Caco-2 (cell line): ENCODE results near the gene DHFR2. TPM values are rescaled to one million over a fixed set of nuclear protein-coding genes. Genes with fewer than 3 reads are reported as not detected.

Source experiments
- BruUV-seq: library from RNA; stranded (reverse); fragments of 400-500 nt; replicated peaks from 2 replicates; lab custom pipeline; 2021; lab: Mats Ljungman, UMichigan
- CTCF ChIA-PET: fragments of 300-600 bp; sonication (Branson Sonifier 250); formaldehyde crosslinking; loops from one replicate; lab custom pipeline; 2022; ENCODE audit warnings: antibody characterized with exemption; lab: Charles Lee
- POLR2A ChIA-PET: fragments of 300-600 bp; sonication (Branson Sonifier 250); formaldehyde crosslinking; loops from one replicate; lab custom pipeline; 2022; ENCODE audit warnings: antibody characterized with exemption; lab: Charles Lee
- DNase-seq, 2 experiments: peaks; one replicate each; pipeline versions ENCODE4 v3.0.0 to v3.0.0-alpha.2; 2020 to 2022
- H3K27me3 ChIP-seq: replicated peaks from 2 replicates; pipeline ENCODE4 v1.6.0; 2011; ENCODE audit warnings: low read length; ENCODE audit not compliant: control insufficient read depth, insufficient read depth
- H3K36me3 ChIP-seq: 2 replicates; pipeline ENCODE4 v1.5.1; 2011; ENCODE audit warnings: low read length; ENCODE audit not compliant: control insufficient read depth, insufficient read depth
- H3K4me1 ChIP-seq: fragments of 250-450 bp; sonication (Bioruptor Pico); 2 replicates; pipeline ENCODE4 v1.5.1; 2020; ENCODE audit warnings: mild to moderate bottlenecking
- H3K4me3 ChIP-seq: 2 replicates; pipeline ENCODE4 v1.5.1; 2011; ENCODE audit warnings: low read depth, mild to moderate bottlenecking, control low read depth, low read length
- H3K9me3 ChIP-seq: fragments of 250-450 bp; sonication (Bioruptor Pico); 2 replicates; pipeline ENCODE4 v1.5.1; 2020; ENCODE audit warnings: mild to moderate bottlenecking, moderate library complexity
- H3K27ac Mint-ChIP-seq: one replicate; pipeline ENCODE4 v1.8.0; 2022; ENCODE audit warnings: mixed read lengths; ENCODE audit not compliant: unreplicated experiment
- H3K27me3 Mint-ChIP-seq: one replicate; pipeline ENCODE4 v1.8.0; 2022; ENCODE audit warnings: mixed read lengths; ENCODE audit not compliant: insufficient read depth, unreplicated experiment
- H3K36me3 Mint-ChIP-seq: one replicate; pipeline ENCODE4 v1.8.0; 2022; ENCODE audit warnings: mild to moderate bottlenecking, mixed read lengths; ENCODE audit not compliant: insufficient read depth, unreplicated experiment
- H3K4me1 Mint-ChIP-seq: one replicate; pipeline ENCODE4 v1.8.0; 2022; ENCODE audit warnings: low read depth, mixed read lengths; ENCODE audit not compliant: unreplicated experiment
- H3K4me3 Mint-ChIP-seq: one replicate; pipeline ENCODE4 v1.8.0; 2022; ENCODE audit warnings: mild to moderate bottlenecking, moderate library complexity, mixed read lengths; ENCODE audit not compliant: unreplicated experiment
- H3K9me3 Mint-ChIP-seq: one replicate; pipeline ENCODE4 v1.8.0; 2022; ENCODE audit warnings: mixed read lengths; ENCODE audit not compliant: unreplicated experiment
- intact Hi-C: fragments of 100-400 bp; cut with micrococcal nuclease; formaldehyde crosslinking; loops from one replicate; pipeline ENCODE4 v1.10.0; 2022; ENCODE audit not compliant: unreplicated experiment
- total RNA-seq: library from RNA; stranded (reverse); gene quantifications from 2 replicates; pipeline ENCODE4 v1.2.3, GENCODE V29; 2022
- TF ChIP-seq, protein P1 (sequence below), 2 experiments: fragments of 200-600 bp in 1 of 2; IDR thresholded peaks; 1 replicate in 1 of 2; 2 replicates in 1 of 2; pipeline versions ENCODE4 v1.5.1 to v1.8.0; 2011 to 2022; ENCODE audit warnings: antibody characterized with exemption in 1 of 2, control low read depth in 1 of 2, inconsistent platforms in 1 of 2, low read depth in 1 of 2, low read length in 1 of 2, mild to moderate bottlenecking in 1 of 2, moderate library complexity in 1 of 2; ENCODE audit not compliant: insufficient read depth in 1 of 2, severe bottlenecking in 1 of 2, unreplicated experiment in 1 of 2

DHFR2 gene
- total RNA-seq, 1 experiment from 2014 or later = 3.3 TPM

DNA sequence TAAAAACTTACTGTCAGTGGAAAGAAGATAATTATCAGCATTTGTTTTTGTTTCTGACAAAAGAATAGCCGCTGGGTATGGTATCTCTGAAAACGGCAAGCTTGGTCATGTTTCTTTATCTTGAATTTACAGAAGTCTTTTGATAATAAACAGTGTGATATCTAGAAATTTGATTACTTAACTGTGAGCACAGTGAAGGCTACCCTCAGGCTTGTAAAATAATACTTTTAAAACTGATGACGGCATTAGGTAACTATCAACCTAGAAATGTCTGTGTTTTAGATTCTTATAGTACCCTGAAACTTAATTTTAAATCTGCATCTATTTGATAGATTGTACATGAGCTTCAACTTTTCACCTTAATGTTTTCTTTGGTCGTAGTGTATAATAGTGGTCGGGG, 43.6 kb upstream of the DHFR2 start:
- BruUV-seq = no TSS peak
- CTCF ChIA-PET = no interaction called here
- H3K27me3 ChIP-seq = no peaks in the 10 kb centered on the region
- H3K9me3 Mint-ChIP-seq = no peaks in the 10 kb centered on the region
- no peaks in the 10 kb centered on the region for H3K4me1 ChIP-seq
- H3K27me3 Mint-ChIP-seq = no peaks in the 10 kb centered on the region
- H3K4me1 Mint-ChIP-seq = no peaks in the 10 kb centered on the region
- H3K9me3 ChIP-seq = no peaks in the 10 kb centered on the region
- no peak overlapping the region for H3K4me3 Mint-ChIP-seq
- H3K27ac Mint-ChIP-seq = no peak overlapping the region
- no peak for DNase-seq
- no peaks in the 10 kb centered on the region for H3K36me3 Mint-ChIP-seq
- no peak overlapping the region for H3K4me3 ChIP-seq
- H3K36me3 ChIP-seq = no peaks in the 10 kb centered on the region; the same call in 1 of the 2 replicates
- intact Hi-C loops = no loop called here
- TF ChIP-seq, protein P1, sequence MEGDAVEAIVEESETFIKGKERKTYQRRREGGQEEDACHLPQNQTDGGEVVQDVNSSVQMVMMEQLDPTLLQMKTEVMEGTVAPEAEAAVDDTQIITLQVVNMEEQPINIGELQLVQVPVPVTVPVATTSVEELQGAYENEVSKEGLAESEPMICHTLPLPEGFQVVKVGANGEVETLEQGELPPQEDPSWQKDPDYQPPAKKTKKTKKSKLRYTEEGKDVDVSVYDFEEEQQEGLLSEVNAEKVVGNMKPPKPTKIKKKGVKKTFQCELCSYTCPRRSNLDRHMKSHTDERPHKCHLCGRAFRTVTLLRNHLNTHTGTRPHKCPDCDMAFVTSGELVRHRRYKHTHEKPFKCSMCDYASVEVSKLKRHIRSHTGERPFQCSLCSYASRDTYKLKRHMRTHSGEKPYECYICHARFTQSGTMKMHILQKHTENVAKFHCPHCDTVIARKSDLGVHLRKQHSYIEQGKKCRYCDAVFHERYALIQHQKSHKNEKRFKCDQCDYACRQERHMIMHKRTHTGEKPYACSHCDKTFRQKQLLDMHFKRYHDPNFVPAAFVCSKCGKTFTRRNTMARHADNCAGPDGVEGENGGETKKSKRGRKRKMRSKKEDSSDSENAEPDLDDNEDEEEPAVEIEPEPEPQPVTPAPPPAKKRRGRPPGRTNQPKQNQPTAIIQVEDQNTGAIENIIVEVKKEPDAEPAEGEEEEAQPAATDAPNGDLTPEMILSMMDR (IDR thresholded peaks at IDR 0.05; ENCODE audit: insufficient read depth in 1 of 2, low read depth in 1 of 2, low read length in 1 of 2, severe bottlenecking in 1 of 2, unreplicated experiment in 1 of 2) = no peak
- POLR2A ChIA-PET = no interaction called here

DNA sequence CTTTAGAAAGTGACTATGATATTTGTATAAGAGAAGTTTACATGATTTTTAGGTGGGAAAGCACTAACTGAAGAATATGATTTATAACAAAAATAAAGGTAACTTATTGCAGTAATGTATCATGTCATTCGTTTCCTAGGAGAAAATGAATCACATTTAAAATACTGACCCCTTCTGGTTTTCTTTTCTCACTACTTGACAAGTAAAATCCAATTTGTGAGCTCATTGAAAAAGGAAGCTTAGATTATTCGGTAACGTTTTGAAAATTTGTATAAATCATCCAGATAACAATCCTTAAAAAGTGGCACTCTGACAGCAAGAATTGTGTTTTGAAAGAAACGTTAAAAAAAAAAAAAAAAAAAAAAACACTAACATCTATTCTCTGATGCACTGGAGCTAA, 39.1 kb upstream of the DHFR2 start:
- no peak overlapping the region for H3K27ac Mint-ChIP-seq
- H3K4me3 ChIP-seq = no peak overlapping the region
- TF ChIP-seq, protein P1 (IDR thresholded peaks at IDR 0.05; ENCODE audit: insufficient read depth in 1 of 2, low read depth in 1 of 2, low read length in 1 of 2, severe bottlenecking in 1 of 2, unreplicated experiment in 1 of 2) = no peak
- no peak for DNase-seq
- no peaks in the 10 kb centered on the region for H3K9me3 ChIP-seq
- H3K4me1 Mint-ChIP-seq = no peaks in the 10 kb centered on the region
- no peaks in the 10 kb centered on the region for H3K36me3 ChIP-seq
- no peaks in the 10 kb centered on the region for H3K27me3 ChIP-seq
- no peak overlapping the region for H3K4me3 Mint-ChIP-seq
- H3K27me3 Mint-ChIP-seq = no peaks in the 10 kb centered on the region
- CTCF ChIA-PET = interaction anchor here (0.7 to 1.0 kb wide), 3 partner anchors 39 to 146 kb away, joined by 3 to 10 read pairs (median 6); partner anchors contain the start of genes DHFR2 and NSUN3
- H3K9me3 Mint-ChIP-seq = no peaks in the 10 kb centered on the region
- intact Hi-C loops = loop anchor here (1.0 kb wide), 1 partner anchor 98 kb away; no protein-coding TSS in a partner anchor
- no peaks in the 10 kb centered on the region for H3K4me1 ChIP-seq
- POLR2A ChIA-PET = interaction anchor here (0.6 kb wide), 1 partner anchor 68 kb away, joined by 4 read pairs; no protein-coding TSS in a partner anchor
- peaks cover 6% of the 10 kb centered on the region for H3K36me3 Mint-ChIP-seq
- no TSS peak for BruUV-seq

DNA sequence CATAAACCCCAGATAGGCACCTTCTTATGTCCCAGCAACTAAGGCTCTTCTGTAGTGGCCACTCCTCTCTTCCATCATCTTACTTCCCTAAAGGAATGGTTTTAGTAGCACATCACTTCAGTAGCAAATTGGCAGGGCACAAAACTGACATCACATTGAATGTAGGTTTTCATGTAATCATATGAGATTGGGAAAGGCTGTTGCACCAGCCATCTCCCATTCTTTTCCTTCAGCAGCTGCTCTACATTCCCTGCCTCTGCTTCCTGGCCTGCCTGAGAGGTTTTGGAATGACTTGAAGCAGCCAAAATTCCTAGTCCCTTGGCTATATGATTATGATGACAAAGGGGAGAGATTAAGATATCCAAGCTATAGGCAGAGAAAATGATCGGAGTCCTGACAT, 36.6 kb upstream of the DHFR2 start:
- POLR2A ChIA-PET = no interaction called here
- H3K4me3 ChIP-seq = no peak overlapping the region
- no peaks in the 10 kb centered on the region for H3K9me3 ChIP-seq
- Mint-ChIP-seq H3K36me3 (peaks cover 6% of the 10 kb centered on the region), H3K4me1 (no peaks in the 10 kb centered on the region), H3K9me3 (no peaks in the 10 kb centered on the region), H3K27ac (no peak overlapping the region), H3K27me3 (no peaks in the 10 kb centered on the region), H3K4me3 (no peak overlapping the region)
- no peaks in the 10 kb centered on the region for H3K36me3 ChIP-seq
- CTCF ChIA-PET = no interaction called here
- TF ChIP-seq, protein P1 (IDR thresholded peaks at IDR 0.05; ENCODE audit: insufficient read depth in 1 of 2, low read depth in 1 of 2, low read length in 1 of 2, severe bottlenecking in 1 of 2, unreplicated experiment in 1 of 2) = no peak
- BruUV-seq = no TSS peak
- no peaks in the 10 kb centered on the region for H3K4me1 ChIP-seq
- intact Hi-C loops = no loop called here
- H3K27me3 ChIP-seq = no peaks in the 10 kb centered on the region
- DNase-seq = no peak
